HG02885 (cell line): ENCODE measurements around the gene SLC2A9.

Source experiments
- ATAC-seq: cut with Tn5 transposase; IDR thresholded peaks from one replicate; pipeline ENCODE4 v1.9.1; 2021; ENCODE audit warnings: mild to moderate bottlenecking; ENCODE audit not compliant: unreplicated experiment, poor library complexity

SLC2A9 gene

GRCh38 chr4:9936129-9936644 lies 85.1 kb downstream of the SLC2A9 start:
- no peak for ATAC-seq

GRCh38 chr4:9933956-9934355 lies 87.3 kb downstream of the SLC2A9 start:
- ATAC-seq, result no peak

GRCh38 chr4:9933184-9933583 lies 88.1 kb downstream of the SLC2A9 start:
- no peak for ATAC-seq

GRCh38 chr4:9932771-9933170 lies 88.5 kb downstream of the SLC2A9 start:
- ATAC-seq, result no peak

GRCh38 chr4:9931146-9931545 lies 90.2 kb downstream of the SLC2A9 start:
- ATAC-seq, result no peak

GRCh38 chr4:9929111-9929510 lies 92.2 kb downstream of the SLC2A9 start:
- ATAC-seq, result no peak

- ATAC-seq, result no peak
These were observed 93.8 kb downstream of the SLC2A9 start for GRCh38 chr4:9927341-9928007.

- ATAC-seq, result no peak
These were observed 94.7 kb downstream of the SLC2A9 start for GRCh38 chr4:9926586-9926985.

GRCh38 chr4:9925750-9926439 lies 95.4 kb downstream of the SLC2A9 start:
- no peak for ATAC-seq

GRCh38 chr4:9924750-9925149 lies 96.5 kb downstream of the SLC2A9 start:
- ATAC-seq, result no peak

GRCh38 chr4:9923195-9923812 lies 98.0 kb downstream of the SLC2A9 start:
- no peak for ATAC-seq

GRCh38 chr4:9921326-9921725 lies 100.0 kb downstream of the SLC2A9 start:
- no peak for ATAC-seq

- no peak for ATAC-seq
These were observed 101.3 kb downstream of the SLC2A9 start for GRCh38 chr4:9920029-9920428.

GRCh38 chr4:9919047-9919446 lies 102.2 kb downstream of the SLC2A9 start:
- ATAC-seq, result no peak

- ATAC-seq, result no peak
These were observed 102.8 kb downstream of the SLC2A9 start for GRCh38 chr4:9918484-9918883.

- ATAC-seq, result no peak
These were observed 104.4 kb downstream of the SLC2A9 start for GRCh38 chr4:9916937-9917336.

GRCh38 chr4:9916346-9916745 lies 105.0 kb downstream of the SLC2A9 start:
- ATAC-seq, result no peak

GRCh38 chr4:9913846-9914245 lies 107.5 kb downstream of the SLC2A9 start:
- no peak for ATAC-seq

GRCh38 chr4:9906996-9907395 lies 114.3 kb downstream of the SLC2A9 start:
- ATAC-seq, result no peak

- ATAC-seq, result no peak
These were observed 116.2 kb downstream of the SLC2A9 start for GRCh38 chr4:9904976-9905587.

GRCh38 chr4:9903317-9903716 lies 118.0 kb downstream of the SLC2A9 start:
- no peak for ATAC-seq
